Neuron (in vitro differentiated cells): ENCODE data around the gene CPLANE2.
"Not testable (repeated sequence)": the region's sequence is repeated elsewhere in the genome, so short reads cannot be mapped to it uniquely, and the experiment has no call there.

Experiments
- H2AFZ ChIP-seq: one replicate; pipeline ENCODE4 v1.6.1; 2013; ENCODE audit warnings: low read depth, mild to moderate bottlenecking, inconsistent platforms, low read length, moderate library complexity
- H3K27me3 ChIP-seq: one replicate; pipeline ENCODE4 v1.6.1; 2013; ENCODE audit warnings: low read length; ENCODE audit not compliant: insufficient read depth
- H3K36me3 ChIP-seq: one replicate; pipeline ENCODE4 v1.6.1; 2013; ENCODE audit warnings: low read length; ENCODE audit not compliant: insufficient read depth
- H3K4me1 ChIP-seq: one replicate; pipeline ENCODE4 v1.6.1; 2013; ENCODE audit warnings: low read length; ENCODE audit not compliant: insufficient read depth
- H3K4me3 ChIP-seq: 2 replicates; pipeline ENCODE4 v1.5.1; 2013; ENCODE audit warnings: mild to moderate bottlenecking, low read length, moderate library complexity
- H3K9me3 ChIP-seq: one replicate; pipeline ENCODE4 v1.6.1; 2013; ENCODE audit warnings: low read length

The CPLANE2 gene

DNA sequence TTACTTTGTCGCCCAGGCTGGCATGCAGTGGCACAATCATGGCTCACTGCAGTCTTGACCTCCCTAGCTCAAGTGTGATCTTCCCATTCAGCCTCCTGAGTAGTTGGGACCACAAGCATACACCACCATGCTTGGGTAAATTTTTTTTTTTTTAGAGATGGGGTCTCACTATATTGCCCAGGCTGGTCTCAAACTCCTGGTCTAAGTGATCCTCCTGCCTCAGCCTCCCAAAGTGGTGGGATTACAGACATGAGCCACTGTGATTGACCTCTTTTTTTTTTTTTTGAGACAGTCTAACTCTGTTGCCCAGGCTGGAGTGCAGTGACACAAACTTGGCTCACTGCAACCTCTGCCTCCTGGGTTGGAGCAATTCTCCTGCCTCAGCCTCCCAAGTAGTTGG is 9.3 kb upstream of the CPLANE2 start:
- H2AFZ ChIP-seq, H3K4me3 ChIP-seq, H3K9me3 ChIP-seq, H3K4me1 ChIP-seq, H3K27me3 ChIP-seq: not testable (repeated sequence)
- H3K36me3 ChIP-seq: peaks cover 38% of the 10 kb centered on the region

DNA sequence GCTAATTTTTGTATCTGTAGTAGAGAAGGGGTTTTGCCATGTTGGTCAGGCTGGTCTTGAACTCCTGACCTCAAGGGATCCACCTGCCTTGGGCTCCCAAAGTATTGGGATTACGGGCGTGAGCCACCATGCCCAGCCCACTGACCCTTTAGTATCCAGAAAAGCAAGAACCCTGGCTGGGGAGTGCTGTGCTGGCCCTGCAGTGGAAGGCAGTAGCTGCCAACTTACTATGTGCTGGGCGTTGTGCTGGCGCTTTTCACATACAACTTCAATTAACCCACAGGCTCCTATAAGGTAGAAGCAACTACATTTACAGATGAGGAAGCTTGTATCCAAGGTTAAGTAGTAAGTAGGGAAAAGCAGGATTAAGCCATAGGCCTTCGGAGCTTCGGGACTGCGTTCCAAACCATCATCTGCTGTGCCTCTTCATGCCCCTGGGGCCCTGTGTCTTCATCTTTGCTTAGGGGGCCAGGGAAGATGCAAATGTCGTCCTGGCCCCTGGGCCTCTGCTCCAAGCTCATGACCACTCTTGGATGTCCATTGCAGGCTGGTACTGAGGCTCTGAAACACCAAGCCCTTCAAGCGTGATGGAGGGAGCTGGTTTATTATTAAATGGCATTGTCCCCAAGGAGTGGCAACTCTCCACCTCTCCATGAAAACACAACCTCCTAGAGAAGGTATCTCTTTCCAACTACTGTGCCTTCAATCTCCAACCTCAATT is 8.7 kb upstream of the CPLANE2 start:
- Histone ChIP-seq H3K4me3 (no peak overlapping the region), H3K9me3 (no peaks in the 10 kb centered on the region), H3K27me3 (no peaks in the 10 kb centered on the region), H3K4me1 (peaks cover 5% of the 10 kb centered on the region), H2AFZ (no peak overlapping the region), H3K36me3 (peaks cover 32% of the 10 kb centered on the region)

DNA sequence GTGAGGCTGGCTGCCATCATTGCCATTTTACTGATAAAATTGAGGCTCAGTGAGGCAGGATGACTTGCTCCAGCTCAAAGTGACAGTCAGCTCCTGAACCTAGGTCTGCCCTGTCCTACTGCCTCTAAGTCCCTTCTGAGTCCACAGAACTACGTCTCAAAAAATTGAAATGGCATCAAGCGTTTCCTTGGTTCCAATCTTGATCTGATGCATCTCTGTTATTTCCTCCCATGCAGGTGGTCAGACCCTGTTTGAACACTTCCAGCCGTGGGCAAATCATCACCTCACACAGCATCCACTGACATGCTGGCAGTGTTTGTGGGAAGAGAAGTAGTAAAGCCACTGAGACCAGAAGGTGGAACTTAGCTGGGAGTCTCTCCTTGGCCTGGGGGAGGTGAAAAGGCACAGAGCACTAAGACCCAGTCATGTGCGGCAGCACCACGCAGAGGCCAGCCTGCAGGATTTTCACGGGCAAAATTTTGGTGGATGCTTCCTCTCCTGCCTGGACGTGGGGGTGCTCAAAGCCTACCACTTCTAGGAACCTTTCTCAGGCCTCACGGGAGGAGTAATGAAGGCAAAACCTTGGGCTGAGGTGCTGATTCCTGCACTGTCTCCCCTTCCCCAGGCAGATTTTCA is 7.8 kb upstream of the CPLANE2 start:
- H3K9me3 ChIP-seq: no peaks in the 10 kb centered on the region
- H3K27me3 ChIP-seq: no peaks in the 10 kb centered on the region
- peaks cover 5% of the 10 kb centered on the region for H3K4me1 ChIP-seq
- no peak overlapping the region for H3K4me3 ChIP-seq
- H3K36me3 ChIP-seq: peaks cover 27% of the 10 kb centered on the region
- no peak overlapping the region for H2AFZ ChIP-seq

DNA sequence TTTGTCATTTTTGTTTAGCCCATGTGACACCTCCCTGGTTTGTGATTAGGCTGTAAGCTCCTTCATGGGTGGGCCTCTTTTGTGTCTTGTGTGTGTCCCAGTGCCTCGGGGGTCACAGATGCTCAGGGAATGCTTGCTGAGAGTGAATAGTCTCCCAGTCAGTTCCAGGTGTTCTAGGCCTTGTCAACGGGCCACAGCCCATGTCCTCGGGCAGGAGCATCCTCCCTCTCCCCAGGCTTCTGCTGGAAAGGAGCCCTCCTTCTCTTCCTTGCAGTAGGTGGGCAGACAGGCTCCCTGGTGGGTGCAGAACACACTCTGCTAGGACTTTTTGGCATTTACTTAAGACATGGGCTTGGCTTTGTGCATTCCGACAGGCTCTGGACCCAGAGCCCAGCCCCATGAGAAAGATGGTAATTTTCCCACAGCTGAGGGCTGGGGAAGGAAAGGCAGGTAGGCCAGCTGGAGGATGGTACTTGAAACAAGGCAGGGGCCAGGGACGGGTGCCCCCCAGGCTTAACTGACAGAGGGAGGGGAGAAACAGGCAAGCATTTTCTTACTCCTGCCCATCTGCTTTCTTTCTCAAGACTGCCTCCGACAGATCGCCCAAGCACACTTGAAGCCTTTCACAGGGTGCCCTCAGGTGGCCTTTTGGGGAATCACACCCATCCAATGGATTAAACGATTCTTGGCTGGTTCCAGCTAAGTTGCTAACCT is 7.1 kb upstream of the CPLANE2 start:
- H3K27me3 ChIP-seq: no peaks in the 10 kb centered on the region

DNA sequence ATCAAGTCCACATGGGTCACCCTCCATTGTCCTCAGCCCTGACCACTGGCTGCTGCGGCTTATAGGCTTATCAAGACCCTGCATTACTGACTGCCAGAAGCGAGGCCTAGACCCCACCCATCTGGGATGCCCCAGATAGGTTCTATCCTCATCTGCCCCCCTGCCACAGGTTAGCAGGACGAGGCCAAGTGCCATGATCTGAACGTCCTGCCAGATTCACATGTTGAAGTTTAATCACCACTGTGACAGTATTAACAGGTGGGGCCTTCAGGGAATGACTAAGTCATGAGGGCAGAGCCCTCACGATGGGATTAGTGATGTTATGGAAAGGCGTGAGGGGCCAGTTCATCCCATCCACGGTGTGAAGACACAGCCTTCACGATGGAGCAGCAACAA is 6.2 kb upstream of the CPLANE2 start:
- Histone ChIP-seq H3K27me3 (no peaks in the 10 kb centered on the region), H2AFZ (no peak overlapping the region), H3K36me3 (peaks cover 15% of the 10 kb centered on the region), H3K4me3 (no peak overlapping the region), H3K9me3 (no peaks in the 10 kb centered on the region), H3K4me1 (peaks cover 5% of the 10 kb centered on the region)

More for the DNA sequence above, 7.1 kb upstream of the CPLANE2 start:
- peaks cover 21% of the 10 kb centered on the region for H3K36me3 ChIP-seq
- H3K9me3 ChIP-seq: no peaks in the 10 kb centered on the region
- H2AFZ ChIP-seq: no peak overlapping the region
- peaks cover 5% of the 10 kb centered on the region for H3K4me1 ChIP-seq
- H3K4me3 ChIP-seq: no peak overlapping the region

DNA sequence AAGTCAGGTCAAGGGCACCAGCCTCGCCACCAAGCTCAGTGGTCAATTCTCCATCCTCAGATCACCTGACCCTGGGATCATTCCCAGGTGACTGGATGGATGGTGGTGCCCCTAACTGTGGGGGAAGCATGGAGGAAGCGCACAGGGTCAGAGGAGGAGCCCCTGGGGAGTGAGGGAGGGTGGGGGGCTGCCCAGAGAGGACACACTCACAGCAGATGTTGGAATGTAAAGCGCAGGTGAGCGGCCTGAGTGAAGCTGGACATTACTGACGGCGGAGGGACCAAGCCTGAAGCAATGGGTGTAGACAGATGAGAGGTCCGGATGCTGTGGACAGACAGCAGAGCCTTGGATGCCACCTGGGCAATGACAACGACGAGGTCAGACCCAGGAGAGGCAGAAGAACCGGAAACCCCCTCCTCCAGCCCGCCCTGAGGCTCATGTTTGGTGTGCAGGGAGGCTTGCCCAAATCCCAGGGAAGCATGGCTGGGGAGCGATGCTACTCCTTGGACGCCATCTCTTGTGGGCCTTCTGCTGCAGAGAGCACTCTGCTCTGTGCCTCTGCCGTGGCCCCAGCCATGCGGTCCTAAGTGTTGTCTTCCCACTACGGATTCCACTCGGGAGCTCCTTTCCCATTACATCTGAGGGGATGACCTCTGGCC is 5.7 kb upstream of the CPLANE2 start:
- Histone ChIP-seq H3K4me1 (peaks cover 5% of the 10 kb centered on the region), H3K4me3 (no peak overlapping the region), H3K27me3 (no peaks in the 10 kb centered on the region), H3K36me3 (peaks cover 14% of the 10 kb centered on the region), H3K9me3 (no peaks in the 10 kb centered on the region), H2AFZ (no peak overlapping the region)

DNA sequence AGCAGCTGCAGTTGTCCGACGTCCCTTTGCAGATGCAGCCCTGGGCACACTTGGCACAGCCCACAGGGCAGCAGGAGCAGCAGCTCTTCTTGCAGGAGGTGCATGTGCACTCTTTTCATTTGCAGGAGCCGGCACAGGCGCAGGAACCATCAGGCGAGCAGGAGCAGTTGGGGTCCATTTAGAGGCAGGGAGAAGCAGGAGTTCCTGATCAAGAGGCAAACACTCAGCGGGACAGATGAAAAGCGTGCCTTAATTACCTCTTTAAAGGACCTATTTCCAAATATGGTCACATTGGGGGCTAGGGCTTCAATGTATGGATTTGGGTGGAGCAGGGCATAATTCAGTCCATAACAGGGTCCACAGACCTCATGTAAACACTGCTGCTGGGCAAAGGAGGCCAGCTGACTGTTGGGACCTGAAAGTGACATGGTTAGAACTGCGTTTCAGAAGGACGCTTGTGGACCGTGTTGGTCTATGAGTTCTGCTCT is 4.3 kb upstream of the CPLANE2 start:
- Histone ChIP-seq H2AFZ (no peak overlapping the region), H3K27me3 (no peaks in the 10 kb centered on the region), H3K4me3 (no peak overlapping the region)

DNA sequence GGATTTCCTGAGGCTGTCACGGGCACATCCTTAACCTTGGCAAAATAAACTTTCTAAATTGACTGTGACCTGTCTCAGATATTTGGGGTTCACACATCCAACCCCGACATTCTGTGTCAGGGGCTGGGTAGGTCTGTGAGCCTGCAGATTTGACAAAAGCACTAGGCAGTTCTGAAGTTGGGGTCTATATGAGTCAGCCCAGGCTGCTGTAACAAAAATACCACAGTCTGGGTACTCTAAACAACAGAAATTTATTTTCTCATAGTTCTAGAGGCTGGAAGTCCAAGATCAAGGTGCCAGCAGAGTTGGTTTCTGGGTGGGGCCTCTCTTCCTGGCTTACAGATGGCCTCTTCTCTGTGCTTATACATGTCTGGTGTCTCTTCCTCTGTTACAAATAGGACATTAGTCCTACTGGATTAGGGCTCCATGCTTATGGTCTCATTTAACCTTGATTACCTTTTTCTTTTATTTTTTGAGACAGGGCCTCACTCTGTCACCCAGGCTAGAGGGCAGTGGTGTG is 3.0 kb upstream of the CPLANE2 start:
- H3K4me3 ChIP-seq: no peak overlapping the region

More for the DNA sequence above, 4.3 kb upstream of the CPLANE2 start:
- no peaks in the 10 kb centered on the region for H3K9me3 ChIP-seq
- H3K4me1 ChIP-seq: peaks cover 13% of the 10 kb centered on the region
- peaks cover 5% of the 10 kb centered on the region for H3K36me3 ChIP-seq

DNA sequence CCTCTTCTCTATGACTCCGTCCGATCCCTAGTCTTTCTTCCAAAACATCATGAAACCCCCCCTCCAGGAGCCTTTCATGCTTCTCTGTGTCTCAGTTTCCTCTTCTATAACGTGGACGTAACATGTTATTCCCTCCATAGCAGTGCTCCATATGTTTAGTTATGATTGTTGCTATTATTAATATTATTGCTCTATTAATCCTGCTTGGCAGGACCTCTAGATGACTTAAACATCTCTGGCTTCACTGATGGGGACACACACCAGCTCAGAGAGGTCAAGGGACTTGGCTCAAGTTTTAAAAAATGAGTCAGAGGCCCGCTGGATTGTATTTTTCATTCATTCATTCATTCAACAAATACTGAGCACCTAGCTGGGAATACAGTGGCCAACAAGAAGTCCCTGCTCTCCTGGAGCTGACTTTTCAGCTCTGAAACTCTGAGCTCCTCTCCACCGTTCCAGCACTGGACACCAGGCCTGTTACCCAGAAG is 404 bp upstream of the CPLANE2 start:
- peaks cover 12% of the 10 kb centered on the region for H3K4me1 ChIP-seq
- H3K9me3 ChIP-seq: no peaks in the 10 kb centered on the region
- H3K4me3 ChIP-seq: peak overlapping the region; percentile 82
- peak overlapping the region; percentile 77 for H2AFZ ChIP-seq
- no peaks in the 10 kb centered on the region for H3K36me3 ChIP-seq
- H3K27me3 ChIP-seq: no peaks in the 10 kb centered on the region

More for the DNA sequence above, 3.0 kb upstream of the CPLANE2 start:
- no peaks in the 10 kb centered on the region for H3K36me3 ChIP-seq
- no peaks in the 10 kb centered on the region for H3K9me3 ChIP-seq
- peaks cover 17% of the 10 kb centered on the region for H3K4me1 ChIP-seq
- H2AFZ ChIP-seq: no peak overlapping the region
- no peaks in the 10 kb centered on the region for H3K27me3 ChIP-seq

DNA sequence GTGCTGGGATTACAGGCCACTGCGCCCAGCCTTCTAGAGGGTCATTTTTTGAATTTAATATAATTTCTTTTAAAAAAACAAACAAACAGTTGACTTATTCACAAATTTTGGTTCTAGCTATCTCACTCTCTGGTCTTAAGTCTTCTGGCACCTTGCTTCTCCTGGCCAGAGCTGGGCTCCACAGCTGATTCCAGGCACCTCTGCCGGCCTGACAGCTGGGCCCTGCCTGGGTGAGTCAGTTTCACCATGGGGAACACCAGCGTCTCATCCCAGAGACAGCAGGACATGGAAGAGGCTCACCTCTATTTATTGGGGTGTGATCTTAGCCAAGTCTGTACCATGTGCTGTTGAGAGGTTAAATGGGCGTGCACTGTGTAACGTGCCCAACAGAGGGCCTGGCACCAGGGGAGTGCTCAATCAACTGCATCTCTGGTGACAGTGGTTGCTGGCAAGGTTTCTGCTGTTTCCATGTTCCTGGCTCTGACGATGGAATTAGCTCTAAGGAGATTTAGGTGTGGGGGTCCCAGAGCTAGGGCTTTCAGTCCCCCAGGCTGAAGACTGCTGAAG is 956 bp downstream of the CPLANE2 start:
- Histone ChIP-seq H3K27me3 (no peaks in the 10 kb centered on the region), H3K4me1 (peaks cover 12% of the 10 kb centered on the region), H3K36me3 (no peaks in the 10 kb centered on the region), H3K9me3 (no peaks in the 10 kb centered on the region), H2AFZ (peak overlapping the region; percentile 77), H3K4me3 (peak overlapping the region; percentile 82)

DNA sequence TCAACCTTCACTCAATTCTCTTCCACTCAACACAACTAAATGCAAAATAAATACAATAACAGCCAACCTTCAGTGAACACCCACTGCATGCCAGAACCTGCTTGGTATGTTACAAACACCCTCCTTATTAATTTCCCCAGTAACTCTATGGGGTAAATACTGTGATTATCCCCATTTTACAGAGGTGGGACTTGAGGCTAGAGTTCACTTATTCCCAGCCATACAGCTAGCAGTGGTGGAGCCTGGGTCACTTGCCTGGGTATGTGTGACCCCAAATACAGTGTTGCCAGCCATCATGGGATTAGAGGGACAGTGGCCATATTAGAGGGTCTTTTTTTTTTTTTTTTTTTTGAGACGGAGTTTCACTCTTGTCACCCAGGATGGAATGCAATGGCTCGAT is 1.6 kb downstream of the CPLANE2 start:
- H3K9me3 ChIP-seq: no peaks in the 10 kb centered on the region
- H3K4me3 ChIP-seq: no peak overlapping the region
- no peak overlapping the region for H2AFZ ChIP-seq
- no peaks in the 10 kb centered on the region for H3K36me3 ChIP-seq
- no peaks in the 10 kb centered on the region for H3K27me3 ChIP-seq
- H3K4me1 ChIP-seq: peaks cover 12% of the 10 kb centered on the region

DNA sequence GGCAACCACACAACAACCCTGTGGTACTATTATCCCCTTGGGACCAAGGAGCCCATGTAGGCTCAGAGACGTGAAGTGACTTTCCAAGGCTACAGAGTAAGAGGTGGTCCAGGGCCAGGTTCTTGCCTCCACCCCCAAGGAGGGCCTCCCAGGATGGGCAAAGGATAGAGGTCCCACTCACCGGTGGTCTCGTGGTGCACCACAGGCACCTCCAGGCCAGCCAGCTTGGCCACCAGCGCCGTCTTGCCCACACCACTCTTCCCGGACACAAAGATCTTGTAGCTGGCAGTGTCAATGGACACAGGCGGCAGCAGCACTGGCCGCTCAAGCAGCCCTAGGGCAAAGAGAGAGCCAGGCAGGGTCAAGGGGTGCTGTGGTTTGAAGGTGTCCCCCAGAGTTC is 3.6 kb downstream of the CPLANE2 start:
- H3K9me3 ChIP-seq: no peaks in the 10 kb centered on the region
- H3K36me3 ChIP-seq: no peaks in the 10 kb centered on the region
- H3K4me1 ChIP-seq: peaks cover 12% of the 10 kb centered on the region
- H3K27me3 ChIP-seq: peaks cover 11% of the 10 kb centered on the region
- no peak overlapping the region for H3K4me3 ChIP-seq
- no peak overlapping the region for H2AFZ ChIP-seq
